Neutrophil (primary cell): ENCODE data around the gene TMCC1.

ENCODE experiments used
- H3K27ac ChIP-seq: fragments of 200-600 bp; sonication (generic); 2 replicates; pipeline ENCODE4 v1.5.1; 2016; ENCODE audit warnings: mild to moderate bottlenecking, moderate library complexity
- H3K27me3 ChIP-seq: fragments of 200-600 bp; sonication (generic); 2 replicates; pipeline ENCODE4 v1.6.0; 2016; ENCODE audit warnings: mild to moderate bottlenecking
- H3K36me3 ChIP-seq: fragments of 200-600 bp; sonication (generic); 2 replicates; pipeline ENCODE4 v1.5.1; 2017
- H3K4me1 ChIP-seq, 2 experiments: fragments of 200-600 bp in 1 of 2; sonication (generic) in 1 of 2; 1 replicate in 1 of 2; 2 replicates in 1 of 2; pipeline versions ENCODE4 v1.5.1 to v1.6.1; 2013 to 2016; ENCODE audit warnings: low read depth in 1 of 2, low read length in 1 of 2, mild to moderate bottlenecking in 1 of 2, moderate library complexity in 1 of 2; ENCODE audit not compliant: control insufficient read depth in 1 of 2, insufficient read depth in 1 of 2
- H3K4me3 ChIP-seq, 2 experiments: fragments of 200-600 bp in 1 of 2; sonication (generic) in 1 of 2; 1 replicate in 1 of 2; 2 replicates in 1 of 2; pipeline ENCODE4 v1.5.1; 2013 to 2016; ENCODE audit warnings: low read depth in 1 of 2, low read length in 1 of 2, mild to moderate bottlenecking in 1 of 2, moderate library complexity in 1 of 2
- H3K9me3 ChIP-seq: fragments of 200-600 bp; sonication (generic); 2 replicates; pipeline ENCODE4 v1.5.1; 2016
- CTCF ChIP-seq: fragments of 200-600 bp; sonication (generic); IDR thresholded peaks from 2 replicates; pipeline ENCODE4 v1.5.1; 2016; ENCODE audit warnings: antibody characterized with exemption

The TMCC1 gene

GRCh38 chr3:129739634-129740033 is 153.9 kb downstream of the TMCC1 start:
- Histone ChIP-seq H3K27me3 (no peaks in the 10 kb centered on the region), H3K27ac (no peak overlapping the region)

GRCh38 chr3:129738172-129738571 is 155.3 kb downstream of the TMCC1 start:
- Histone ChIP-seq H3K4me3 (no peak overlapping the region), H3K27me3 (no peaks in the 10 kb centered on the region), H3K4me1 (no peaks in the 10 kb centered on the region), H3K27ac (no peak overlapping the region), H3K36me3 (peaks cover 4% of the 10 kb centered on the region), H3K9me3 (no peaks in the 10 kb centered on the region)
- no peak for TF ChIP-seq CTCF

More at GRCh38 chr3:129739634-129740033, 153.9 kb downstream of the TMCC1 start:
- Histone ChIP-seq H3K36me3 (peaks cover 4% of the 10 kb centered on the region), H3K9me3 (no peaks in the 10 kb centered on the region), H3K4me1 (no peaks in the 10 kb centered on the region), H3K4me3 (no peak overlapping the region)
- no peak for TF ChIP-seq CTCF

DNA sequence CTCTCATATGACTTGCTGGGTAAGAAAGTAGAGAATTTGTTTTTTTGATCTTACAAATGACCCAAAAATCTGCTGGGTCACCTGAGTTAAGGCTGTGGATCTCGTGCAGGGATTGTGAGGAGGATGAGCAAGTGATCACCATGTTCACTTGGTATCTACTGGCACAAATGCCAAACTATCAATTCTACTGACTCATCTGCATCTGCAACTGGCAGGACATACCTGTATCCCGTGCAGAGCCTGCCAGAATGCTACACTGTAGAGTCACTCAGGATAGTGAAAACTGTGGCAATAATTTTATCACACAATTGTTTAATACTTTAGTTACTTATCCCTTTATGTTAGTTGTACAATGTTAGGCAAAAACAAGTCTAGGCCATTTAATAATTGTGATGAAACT is 157.4 kb downstream of the TMCC1 start:
- H3K4me1 ChIP-seq: no peaks in the 10 kb centered on the region
- no peaks in the 10 kb centered on the region for H3K27me3 ChIP-seq
- no peaks in the 10 kb centered on the region for H3K9me3 ChIP-seq
- TF ChIP-seq CTCF: no peak
- no peak overlapping the region for H3K27ac ChIP-seq
- peaks cover 4% of the 10 kb centered on the region for H3K36me3 ChIP-seq
- no peak overlapping the region for H3K4me3 ChIP-seq

- H3K27ac ChIP-seq: no peak overlapping the region
- no peak overlapping the region for H3K4me3 ChIP-seq
Measured at GRCh38 chr3:129735638-129736037, 157.9 kb downstream of the TMCC1 start.

GRCh38 chr3:129734449-129734848 is 159.1 kb downstream of the TMCC1 start:
- H3K4me3 ChIP-seq: no peak overlapping the region
- TF ChIP-seq CTCF: no peak
- peaks cover 4% of the 10 kb centered on the region for H3K36me3 ChIP-seq
- no peak overlapping the region for H3K27ac ChIP-seq
- H3K4me1 ChIP-seq: no peaks in the 10 kb centered on the region
- no peaks in the 10 kb centered on the region for H3K9me3 ChIP-seq
- H3K27me3 ChIP-seq: no peaks in the 10 kb centered on the region

More at GRCh38 chr3:129735638-129736037, 157.9 kb downstream of the TMCC1 start:
- Histone ChIP-seq H3K9me3 (no peaks in the 10 kb centered on the region), H3K36me3 (peaks cover 4% of the 10 kb centered on the region), H3K4me1 (no peaks in the 10 kb centered on the region), H3K27me3 (no peaks in the 10 kb centered on the region)
- no peak for TF ChIP-seq CTCF
